Adrenal gland (tissue), 12 donors: ENCODE data around the gene GFRA1. TPM values are rescaled to one million over a fixed set of nuclear protein-coding genes. Genes with fewer than 3 reads are reported as not detected.

Experiments used
- DNase-seq, 7 donors: peaks; one replicate each; pipeline ENCODE4 v3.0.0-alpha.2; 2019 to 2020
- H3K27ac ChIP-seq, 5 donors: fragments of 200-600 bp; sonication (generic) in 4 of 5; 1 replicate in 3 of 5; 2 replicates in 2 of 5; pipeline versions ENCODE4 v1.5.1 to v1.8.0; 2016 to 2020; ENCODE audit warnings: mild to moderate bottlenecking in 1 of 5
- H3K27me3 ChIP-seq: fragments of 200-600 bp; 2 replicates; pipeline ENCODE4 v1.8.0; 2021
- H3K36me3 ChIP-seq, 2 donors: fragments of 200-600 bp; replicated peaks in 1 of 2; 1 replicate in 1 of 2; 2 replicates in 1 of 2; pipeline versions ENCODE4 v1.5.1 to v1.8.0; 2018 to 2022
- H3K4me1 ChIP-seq, 2 donors: fragments of 200-600 bp; replicated peaks in 1 of 2; 1 replicate in 1 of 2; 2 replicates in 1 of 2; pipeline versions ENCODE4 v1.5.1 to v1.8.0; 2018 to 2021
- H3K4me3 ChIP-seq, 4 donors: fragments of 200-600 bp; sonication (generic) in 3 of 4; one replicate each; pipeline ENCODE4 v1.5.1; 2016 to 2018
- H3K9me3 ChIP-seq, 3 donors: fragments of 200-600 bp; sonication (generic) in 1 of 3; replicated peaks in 1 of 3; 1 replicate in 2 of 3; 2 replicates in 1 of 3; pipeline versions ENCODE4 v1.5.1 to v1.8.0; 2016 to 2021
- CTCF ChIP-seq, 6 experiments: fragments of 450-650 bp in 4 of 6; fragments of 200-600 bp in 2 of 6; sonication (generic) in 1 of 6; IDR thresholded peaks; 1 replicate in 5 of 6; 2 replicates in 1 of 6; pipeline versions ENCODE4 v1.5.1 to v1.8.0; 2016 to 2021; ENCODE audit warnings: antibody characterized with exemption in 6 of 6, mild to moderate bottlenecking in 2 of 6, moderate library complexity in 1 of 6
- POLR2A ChIP-seq, 2 donors: fragments of 450-650 bp; IDR thresholded peaks; one replicate each; pipeline ENCODE4 v1.6.1; 2017; ENCODE audit warnings: antibody characterized with exemption in 2 of 2, mild to moderate bottlenecking in 2 of 2, moderate library complexity in 1 of 2
- WGBS, 4 donors: extraction: QIAGEN DNeasy Blood & Tissue Kit in 2 of 4; methylation state at CpG; one replicate each; pipeline versions ENCODE4 v1.1.5 to v1.1.7; 2013 to 2017; 5-methylcytosine and 5-hydroxymethylcytosine counted together
- intact Hi-C, 2 donors: fragments of 100-400 bp; cut with DNase I; formaldehyde crosslinking; loops; one replicate each; pipeline versions ENCODE4 v1.14.1 to v1.15.0; 2022 to 2023
- polyA plus RNA-seq, 3 donors: library from polyadenylated mRNA; stranded (reverse); fragments of 200-250 nt in 2 of 3; fragments of 350-450 nt in 1 of 3; fragmentation: Illumina TruSeq in 1 of 3; extraction: RNeasy Lipid Tissue Mini Kit (QIAGEN cat#74804) in 1 of 3; gene quantifications; one replicate each; pipeline ENCODE4 v1.2.3, GENCODE V29; 2013 to 2014
- total RNA-seq, 9 donors: library from RNA; depleted of rRNA in 4 of 9; stranded (reverse); fragments of >200 nt in 4 of 9; fragments of 120-200 nt in 1 of 9; fragmentation: NEBNext Ultra II Directional in 1 of 9; extraction: Animal tissue kit (Norgen Biotek cat#: 25700) in 1 of 9; gene quantifications; one replicate each; pipeline versions ENCODE4 v1.1.0 to v1.2.4, GENCODE V29; 2013 to 2023
- donor health status: healthy with polysubstance abuse.
- donor health status: Bipolar disorder and iron deficiency.
- donor health status: DM: yes; HTN: yes; CAD: no.
- donor health status: DM: no; HTN: no; CAD: no.
- donor health status: DM: no; HTN: no; CAD: no.
- donor health status: DM: yes; HTN: yes; CAD: no.

GFRA1 gene
- total and polyA plus RNA-seq, 12 donors, result 0.61 to 12.9 (median 2.6) TPM

- WGBS, 4 donors, result 73 to 89% (median 84%) methylated on average over 5 of the region's 5 CpGs
- H3K4me3 ChIP-seq, result no peak overlapping the region
- no peaks in the 10 kb centered on the region for H3K4me1 ChIP-seq
- no peaks in the 10 kb centered on the region for H3K9me3 ChIP-seq
- no peaks in the 10 kb centered on the region for H3K36me3 ChIP-seq
- H3K27ac ChIP-seq, result no peak overlapping the region
- TF ChIP-seq POLR2A (IDR thresholded peaks at IDR 0.05), result no peak
- TF ChIP-seq CTCF (IDR thresholded peaks at IDR 0.05), result no peak
- no peak for DNase-seq
- no peaks in the 10 kb centered on the region for H3K27me3 ChIP-seq
- intact Hi-C loops, result no loop called here
Observed at GRCh38 chr10:116049974-116050304, 223.1 kb downstream of the GFRA1 start.

GRCh38 chr10:116049158-116049973 lies 223.6 kb downstream of the GFRA1 start:
- no peak for DNase-seq
- 79 to 89% (median 82%) methylated on average over 10 of the region's 10 CpGs for WGBS, 4 donors
- TF ChIP-seq POLR2A (IDR thresholded peaks at IDR 0.05) (no peak), CTCF (IDR thresholded peaks at IDR 0.05) (no peak)
- no peaks in the 10 kb centered on the region for H3K27me3 ChIP-seq
- H3K36me3 ChIP-seq, result no peaks in the 10 kb centered on the region
- H3K9me3 ChIP-seq, result no peaks in the 10 kb centered on the region
- H3K27ac ChIP-seq, result no peak overlapping the region
- H3K4me3 ChIP-seq, result no peak overlapping the region
- H3K4me1 ChIP-seq, result peaks cover 0 to 4% of the 10 kb centered on the region in 2 donors
- intact Hi-C loops, result no loop called here

GRCh38 chr10:116045366-116046356 lies 227.3 kb downstream of the GFRA1 start:
- no peaks in the 10 kb centered on the region for H3K36me3 ChIP-seq
- peak overlapping the region in 1 of 5 donors; percentile 52 for H3K27ac ChIP-seq
- intact Hi-C loops, result no loop called here
- TF ChIP-seq POLR2A (IDR thresholded peaks at IDR 0.05) (no peak), CTCF (IDR thresholded peaks at IDR 0.05) (no peak)
- H3K4me1 ChIP-seq, result peaks cover 0 to 4% of the 10 kb centered on the region in 2 donors
- WGBS, 4 donors, result 74 to 83% (median 79%) methylated on average over 10 to 13 of the region's 13 CpGs
- H3K27me3 ChIP-seq, result no peaks in the 10 kb centered on the region
- H3K4me3 ChIP-seq, result no peak overlapping the region
- H3K9me3 ChIP-seq, result no peaks in the 10 kb centered on the region
- no peak for DNase-seq

- no peaks in the 10 kb centered on the region for H3K9me3 ChIP-seq
- H3K4me1 ChIP-seq, result peaks cover 0 to 4% of the 10 kb centered on the region in 2 donors
- TF ChIP-seq CTCF (IDR thresholded peaks at IDR 0.05), result no peak
- 67 to 81% (median 70%) methylated on average over 3 of the region's 3 CpGs for WGBS, 4 donors
- peak in 6 of 7 donors; percentile 17 to 66 (median 28) for DNase-seq
- H3K27me3 ChIP-seq, result no peaks in the 10 kb centered on the region
- intact Hi-C loops, result no loop called here
- no peaks in the 10 kb centered on the region for H3K36me3 ChIP-seq
- H3K27ac ChIP-seq, result peak overlapping the region in 1 of 5 donors; percentile 52
- no peak overlapping the region for H3K4me3 ChIP-seq
Observed at GRCh38 chr10:116044801-116045248, 228.2 kb downstream of the GFRA1 start.
